ENCODE measurements around the gene TCF7.

- TF ChIP-seq CTCF (IDR thresholded peaks at IDR 0.05), result no peak
- TF ChIP-seq POLR2A (IDR thresholded peaks at IDR 0.05), result no peak
Observed at GRCh38 chr5:134069553-134069952, 44.9 kb upstream of the TCF7 start.
